GM18951 (cell line): ENCODE data around the gene TMEM8B.

Source experiments
- POLR2A ChIP-seq: IDR thresholded peaks from 4 replicates; pipeline ENCODE4 v1.6.1; 2011; ENCODE audit warnings: mild to moderate bottlenecking; ENCODE audit not compliant: insufficient read length, insufficient read depth; ENCODE audit errors: extremely low read depth
- in situ Hi-C: fragments of 300-500 bp; cut with MboI; formaldehyde crosslinking; loops from one replicate; pipeline ENCODE4 v1.12.0; 2022; ENCODE audit warnings: low sequenced_read_pairs, mixed read lengths, inconsistent platforms; ENCODE audit not compliant: unreplicated experiment

TMEM8B gene

DNA sequence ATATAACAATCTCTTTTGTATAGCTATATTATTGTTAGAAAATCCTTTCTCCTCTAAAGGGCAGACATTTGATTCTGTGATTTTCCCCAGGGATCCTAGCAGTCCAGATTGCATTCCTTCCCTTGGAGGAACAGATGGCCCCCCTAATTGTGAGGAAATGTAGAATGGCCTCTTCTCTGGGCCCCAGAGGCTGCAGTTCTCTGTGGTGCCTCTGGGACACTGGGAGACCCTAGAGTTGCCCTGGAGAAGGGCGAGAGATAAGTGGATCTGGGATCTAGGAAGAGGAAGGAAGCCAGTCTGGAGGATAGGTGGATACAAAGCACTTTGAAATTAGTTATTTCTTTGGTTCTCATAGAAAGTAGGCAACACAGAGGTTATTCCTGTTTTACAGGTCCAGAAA is 12.3 kb upstream of the TMEM8B start:
- in situ Hi-C loops = no loop called here
- TF ChIP-seq POLR2A = no peak

DNA sequence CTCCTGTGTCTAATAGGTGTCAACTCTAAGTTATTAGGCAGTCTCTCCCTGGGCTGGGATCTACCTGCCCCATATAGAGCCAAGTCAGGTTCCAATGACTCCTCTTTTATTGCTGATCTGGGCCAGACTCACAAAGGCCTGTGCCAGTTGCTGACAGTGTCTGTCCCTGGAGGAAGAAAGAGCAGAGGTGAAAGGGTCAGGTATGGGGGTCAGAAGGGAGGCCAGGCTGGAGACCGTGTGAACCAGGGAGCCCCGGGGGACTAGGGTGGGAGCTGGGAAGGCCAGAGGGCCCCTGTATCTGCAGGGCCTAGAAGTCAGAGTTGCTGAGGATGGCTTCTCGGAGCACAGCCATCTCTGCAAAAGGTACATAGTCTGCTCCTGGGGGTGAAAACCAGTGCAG is 10.7 kb upstream of the TMEM8B start:
- TF ChIP-seq POLR2A = no peak
- in situ Hi-C loops = no loop called here

DNA sequence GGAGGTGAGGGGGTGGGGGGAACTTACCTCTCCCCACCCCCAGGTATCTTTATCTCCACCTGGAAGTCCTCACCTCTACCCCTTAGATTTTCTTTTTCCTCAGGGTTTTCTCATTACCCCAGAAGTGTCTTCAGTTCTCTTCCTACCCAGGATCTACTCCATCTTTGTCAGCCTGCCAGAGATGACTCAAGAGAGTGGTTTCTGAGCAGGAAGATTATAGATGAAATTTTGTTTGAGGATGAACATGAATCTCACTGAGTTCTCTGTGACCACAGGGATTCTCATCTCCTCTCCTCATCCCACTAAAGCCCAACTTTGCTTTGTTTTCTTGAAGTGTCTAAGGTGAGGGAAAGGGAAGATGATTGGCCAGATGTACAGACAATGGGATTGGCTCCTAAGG is 9.0 kb upstream of the TMEM8B start:
- in situ Hi-C loops = no loop called here
- no peak for TF ChIP-seq POLR2A

DNA sequence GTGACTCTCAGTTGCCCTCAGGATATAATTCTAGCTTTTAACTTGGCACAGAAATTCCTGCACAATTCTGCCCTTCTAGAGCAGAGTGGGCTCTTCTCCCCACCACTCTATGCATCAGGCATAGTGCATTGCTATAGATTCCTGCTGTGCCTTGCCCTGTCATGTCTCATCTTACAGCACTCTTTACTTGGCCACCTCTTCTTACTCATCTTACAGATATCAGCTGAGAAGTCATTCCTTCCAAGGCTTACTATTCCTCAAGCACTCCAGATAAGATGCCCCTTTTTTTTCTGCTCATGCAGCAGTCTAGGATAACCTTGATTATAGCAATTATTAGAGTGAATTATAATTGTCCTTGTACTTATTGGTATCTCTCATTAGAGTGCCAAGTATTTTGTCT is 6.1 kb upstream of the TMEM8B start:
- no peak for TF ChIP-seq POLR2A
- in situ Hi-C loops = no loop called here

DNA sequence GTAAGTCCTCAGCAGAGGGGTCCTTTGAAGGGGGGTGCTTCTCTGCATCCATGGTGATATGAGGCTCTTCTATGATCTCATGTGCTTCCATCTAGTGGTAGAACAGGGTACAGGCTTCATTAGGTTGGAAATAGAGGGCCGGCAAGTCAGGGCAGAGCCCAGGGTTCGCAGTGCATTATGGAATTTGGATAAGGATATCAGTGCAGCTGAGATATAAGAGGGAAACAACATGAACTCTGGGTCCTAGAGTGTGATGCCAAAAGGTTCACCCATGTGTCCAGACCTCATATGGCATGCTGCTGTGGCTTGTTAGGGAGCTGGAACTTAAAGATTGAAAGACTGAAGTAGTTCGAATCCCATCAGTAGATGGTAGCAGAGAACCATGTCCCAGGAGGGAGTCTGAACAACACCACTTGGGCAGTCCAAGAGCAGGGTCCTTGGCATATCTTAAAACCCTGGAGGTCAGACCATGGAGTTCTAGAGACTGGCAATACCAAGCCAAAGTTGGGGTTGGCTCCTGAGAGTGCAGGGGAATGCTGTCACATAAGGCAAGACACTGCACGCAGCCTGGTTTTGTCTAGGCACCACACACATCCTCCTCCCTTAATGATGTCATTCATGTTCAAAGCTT is 2.8 kb upstream of the TMEM8B start:
- no peak for TF ChIP-seq POLR2A
- in situ Hi-C loops = no loop called here

DNA sequence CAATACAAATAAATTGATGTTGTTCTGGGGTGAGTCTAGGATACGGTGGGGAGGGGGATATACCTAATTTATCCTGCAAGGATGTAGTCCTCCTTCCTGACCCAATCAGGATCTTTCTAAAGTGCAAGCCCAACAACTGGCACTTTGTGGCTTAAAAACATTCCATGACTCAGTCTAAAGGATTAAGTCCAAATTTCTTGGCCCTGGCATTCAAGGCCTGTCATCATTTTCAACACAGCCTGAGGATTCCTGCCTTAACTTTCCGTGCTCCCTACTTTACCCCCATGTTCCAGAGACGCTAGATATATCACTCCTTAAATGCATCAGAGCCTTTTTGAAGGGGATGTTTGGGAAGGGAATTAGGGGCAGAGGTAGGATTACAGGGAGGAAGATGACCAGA is 1.5 kb upstream of the TMEM8B start:
- in situ Hi-C loops = no loop called here
- TF ChIP-seq POLR2A = no peak

DNA sequence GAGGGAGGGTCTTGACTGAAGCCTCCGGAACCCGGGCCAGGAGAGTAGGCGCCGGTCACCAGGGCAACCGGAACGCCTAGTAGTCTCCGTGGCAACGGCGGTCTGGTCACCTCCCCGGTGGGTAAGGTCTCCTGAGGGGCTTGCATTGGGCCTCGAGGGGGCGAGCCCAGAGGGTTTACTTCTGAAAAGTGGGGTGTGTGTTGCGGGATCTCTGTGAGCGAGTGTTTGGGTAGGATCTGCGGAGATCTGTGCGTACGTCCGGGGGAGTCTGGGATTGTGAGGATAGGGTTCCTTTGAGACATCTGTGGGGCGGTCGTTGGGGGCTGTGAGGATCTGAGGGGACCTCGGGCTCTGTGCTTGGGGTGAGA is 328 bp upstream of the TMEM8B start, which contains the start of gene FAM221B:
Gene FAM221B (minus strand): TSS at position 17 of the 368 bp plus-strand sequence. CDS start 2,571 bp downstream, outside the sequence.
- in situ Hi-C loops = no loop called here
- TF ChIP-seq POLR2A = no peak

DNA sequence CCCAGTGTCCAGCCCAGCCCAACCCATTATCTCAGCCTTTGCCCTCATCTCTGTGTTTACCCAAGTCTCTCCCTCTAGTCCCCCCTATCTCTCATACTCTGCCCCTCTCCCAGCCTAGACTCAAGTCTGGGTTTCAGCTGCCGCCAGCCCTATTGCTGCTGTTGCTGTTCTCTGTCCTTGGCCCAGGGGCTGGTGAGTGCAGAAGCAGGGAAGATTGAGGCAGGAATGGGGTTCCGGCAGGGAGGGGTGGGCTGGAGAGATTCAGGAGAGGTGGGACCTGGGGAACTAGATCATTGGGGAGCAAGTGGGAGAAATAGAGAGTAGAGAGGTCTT is 702 bp downstream of the TMEM8B start:
- in situ Hi-C loops = no loop called here
- no peak for TF ChIP-seq POLR2A

DNA sequence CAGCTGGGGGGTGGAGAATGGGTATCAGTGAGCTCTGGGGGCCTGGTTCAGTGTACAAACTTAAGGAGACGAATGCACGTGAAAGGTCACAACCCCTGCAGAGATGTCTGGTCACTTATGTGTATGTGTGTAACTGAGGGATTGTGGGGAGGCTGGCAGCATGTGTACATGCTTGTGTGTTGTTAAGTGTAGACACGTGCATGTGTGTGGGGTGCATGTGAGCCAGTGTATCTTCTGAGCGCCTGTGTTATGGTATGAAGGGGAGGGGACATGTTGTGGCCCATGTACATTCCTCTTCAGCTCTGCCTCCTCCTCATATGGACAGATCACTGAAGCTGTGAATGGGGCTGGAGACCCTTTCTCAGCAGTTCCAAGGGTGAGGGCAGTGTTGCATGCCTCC is 2.0 kb downstream of the TMEM8B start:
- in situ Hi-C loops = no loop called here
- no peak for TF ChIP-seq POLR2A

DNA sequence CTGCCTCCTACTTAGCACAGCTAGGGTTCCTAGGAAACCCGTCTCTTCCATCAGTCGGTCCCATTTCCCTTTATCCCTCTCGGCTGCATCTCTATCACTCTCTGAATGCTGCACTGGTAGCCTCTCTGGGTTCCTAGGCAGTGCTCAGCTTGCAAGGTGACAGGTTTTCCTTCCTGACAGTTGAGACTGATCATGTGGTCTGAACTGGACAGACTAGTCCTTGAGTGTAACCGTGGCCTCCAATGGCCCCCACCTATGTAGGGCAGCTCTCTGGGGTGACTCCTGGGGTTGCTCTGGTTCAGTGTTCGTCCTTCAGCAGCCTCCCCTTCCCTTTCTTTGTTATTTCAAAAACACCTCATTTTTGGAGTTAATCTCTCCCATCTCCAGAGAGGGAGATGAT is 3.8 kb downstream of the TMEM8B start:
- in situ Hi-C loops = no loop called here
- TF ChIP-seq POLR2A = no peak

DNA sequence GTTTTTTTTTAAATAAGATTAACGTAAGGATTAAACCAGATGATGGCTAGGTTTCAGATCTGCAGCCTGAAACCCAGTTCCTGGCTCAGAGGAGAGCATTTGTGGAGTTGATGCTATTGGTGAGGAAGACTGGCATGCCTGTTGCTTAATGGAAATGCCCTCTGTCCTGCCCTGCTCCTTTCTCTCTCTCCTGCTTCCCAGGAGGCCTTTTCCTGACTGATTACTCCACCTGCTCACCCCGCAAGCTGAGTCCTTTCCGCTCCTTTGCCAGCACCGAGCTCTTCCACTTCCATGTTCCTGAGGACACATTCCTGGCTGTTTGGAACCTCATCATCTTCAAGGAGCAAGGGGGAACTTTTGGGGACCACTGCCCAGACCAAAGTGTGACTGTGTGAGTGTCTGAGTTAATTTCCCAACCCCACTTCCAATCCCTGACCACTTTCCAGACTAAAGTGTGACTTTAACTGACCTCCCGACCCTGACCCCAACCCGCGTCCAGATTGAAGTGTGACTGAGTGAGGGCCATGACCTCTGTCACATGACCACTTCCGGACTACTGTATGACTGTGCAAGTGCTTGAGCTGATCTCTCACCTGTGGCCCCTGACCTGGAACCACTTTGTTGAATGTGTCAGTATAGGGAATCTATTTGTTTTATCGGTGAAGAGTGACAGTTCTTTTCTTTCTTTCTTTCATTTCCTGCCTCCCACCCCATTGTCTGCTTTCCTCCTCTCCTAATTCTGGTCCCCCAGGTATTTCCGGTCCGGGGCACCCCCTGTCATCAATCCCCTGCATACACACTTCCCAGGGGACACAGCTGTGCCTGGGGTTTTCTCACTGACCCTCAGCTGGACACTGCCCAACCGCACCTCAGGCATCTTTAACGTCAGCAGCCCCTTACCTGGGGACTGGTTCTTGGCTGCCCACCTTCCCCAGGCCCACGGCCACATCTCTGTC is 5.5 kb downstream of the TMEM8B start:
- TF ChIP-seq POLR2A = no peak
- in situ Hi-C loops = no loop called here

DNA sequence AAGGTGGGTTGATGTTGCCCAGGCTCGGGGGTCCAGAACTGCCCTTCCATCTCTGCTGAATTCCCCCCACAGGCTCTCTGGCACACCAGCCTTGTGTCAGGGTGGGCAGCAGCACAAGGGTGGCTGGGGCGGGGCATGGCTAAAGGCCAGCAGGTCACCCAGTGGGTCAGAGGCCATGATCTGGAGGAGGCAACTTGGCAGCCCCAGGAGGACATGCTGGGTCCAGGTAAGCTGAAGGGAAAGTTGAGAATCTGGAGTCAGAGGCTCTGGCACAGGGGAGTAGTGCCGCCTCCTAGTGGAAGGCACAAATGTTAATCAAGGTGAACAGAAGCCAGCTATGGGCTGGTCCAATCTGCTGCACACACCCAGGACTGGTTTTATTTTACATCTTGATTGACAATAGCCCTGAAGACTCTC is 6.2 kb downstream of the TMEM8B start:
- in situ Hi-C loops = no loop called here

DNA sequence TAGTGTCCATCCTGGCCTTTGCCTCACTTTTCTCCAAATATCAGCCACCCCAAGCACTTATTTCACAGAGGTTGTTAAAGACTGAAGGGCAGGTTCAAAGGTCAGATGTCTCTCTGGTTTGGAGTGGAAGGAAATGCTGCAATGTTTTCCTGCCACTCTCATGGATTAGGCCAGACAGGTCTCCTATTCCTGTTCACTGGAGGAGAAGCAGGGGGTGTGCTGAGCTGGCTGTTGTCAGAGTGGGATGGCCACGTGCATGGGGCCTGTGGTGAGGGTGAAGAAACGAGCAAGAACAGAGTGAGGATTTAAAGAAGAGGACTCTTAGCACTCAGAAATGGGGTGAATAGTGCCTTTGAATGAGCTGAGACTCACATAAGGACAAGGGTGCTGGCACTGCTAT is 6.7 kb downstream of the TMEM8B start:
- in situ Hi-C loops = no loop called here
- no peak for TF ChIP-seq POLR2A

More for the DNA sequence above, 6.2 kb downstream of the TMEM8B start:
- TF ChIP-seq POLR2A = no peak

DNA sequence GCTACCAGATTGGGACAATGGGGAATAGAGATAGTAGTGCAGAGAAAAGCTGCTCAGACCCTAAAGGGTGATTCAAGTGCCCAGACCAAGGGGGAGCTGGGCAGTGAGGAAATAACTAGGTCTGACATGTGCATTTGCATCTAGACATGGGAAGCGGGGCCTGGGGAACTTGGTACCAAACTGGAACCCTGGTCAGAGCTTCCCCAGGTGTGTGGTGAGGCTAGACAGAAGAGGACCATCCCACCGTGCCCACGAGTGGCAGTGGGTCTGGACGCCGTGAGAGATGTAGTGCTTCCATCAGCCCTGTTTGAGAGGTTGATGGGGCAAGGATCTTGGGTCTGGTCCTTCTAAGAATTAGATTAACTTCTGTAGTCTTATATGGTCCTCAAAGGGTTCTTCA is 7.6 kb downstream of the TMEM8B start:
- in situ Hi-C loops = no loop called here
- no peak for TF ChIP-seq POLR2A
